Stimulated activated CD4-positive, alpha-beta T cell treated with anti-CD3 and anti-CD28 coated beads, TNF-alpha, amount 100 ng/mL, for 48 hours (primary cell): ENCODE measurements around the gene PNMT.
A peak's percentile ranks its signal among the peaks of the same experiment; 100 is the strongest.

Experiments
- DNase-seq, 3 donors: peaks; one replicate each; pipeline ENCODE4 v3.0.0-alpha.2; 2020; ENCODE audit warnings: low read depth in 3 of 3

The PNMT gene

GRCh38 chr17:39633570-39634183 is 34.6 kb upstream of the PNMT start:
- no peak for DNase-seq

GRCh38 chr17:39634384-39634871 is 33.8 kb upstream of the PNMT start:
- DNase-seq, result no peak

- no peak for DNase-seq
Observed at GRCh38 chr17:39635614-39636176, 32.6 kb upstream of the PNMT start.

- DNase-seq, result no peak
Observed at GRCh38 chr17:39636587-39636926, 31.7 kb upstream of the PNMT start.

- DNase-seq, result peak; percentile 80 to 95 (median 80)
Observed at GRCh38 chr17:39636927-39637736, 31.1 kb upstream of the PNMT start, which contains the start of gene STARD3. Gene STARD3, plus strand, starts transcription at chr17:39637144. Its CDS starts 16,388 bp downstream, at chr17:39653532.

- DNase-seq, result no peak
Observed at GRCh38 chr17:39638317-39638716, 29.9 kb upstream of the PNMT start.

- DNase-seq, result no peak
Observed at GRCh38 chr17:39639043-39639442, 29.2 kb upstream of the PNMT start.

GRCh38 chr17:39639566-39640458 is 28.4 kb upstream of the PNMT start:
- no peak for DNase-seq

- DNase-seq, result no peak
Observed at GRCh38 chr17:39640591-39641031, 27.6 kb upstream of the PNMT start.

GRCh38 chr17:39641097-39641496 is 27.2 kb upstream of the PNMT start:
- no peak for DNase-seq

GRCh38 chr17:39641883-39642282 is 26.4 kb upstream of the PNMT start:
- no peak for DNase-seq

GRCh38 chr17:39642291-39643074 is 25.8 kb upstream of the PNMT start:
- no peak for DNase-seq

- no peak for DNase-seq
Observed at GRCh38 chr17:39643271-39643670, 25.0 kb upstream of the PNMT start.

- no peak for DNase-seq
Observed at GRCh38 chr17:39647256-39647655, 21.0 kb upstream of the PNMT start.

GRCh38 chr17:39648616-39649366 is 19.5 kb upstream of the PNMT start:
- DNase-seq, result no peak

- no peak for DNase-seq
Observed at GRCh38 chr17:39650121-39650579, 18.1 kb upstream of the PNMT start.

GRCh38 chr17:39651923-39652586 is 16.2 kb upstream of the PNMT start:
- no peak for DNase-seq

- DNase-seq, result no peak
Observed at GRCh38 chr17:39652587-39653315, 15.5 kb upstream of the PNMT start.

GRCh38 chr17:39653316-39653661 is 15.0 kb upstream of the PNMT start:
- no peak for DNase-seq
